Measurements from ENCODE around the gene FBXW2.
"Not testable (repeated sequence)": the region's sequence is repeated elsewhere in the genome, so short reads cannot be mapped to it uniquely, and the experiment has no call there.

Gene FBXW2, protein sequence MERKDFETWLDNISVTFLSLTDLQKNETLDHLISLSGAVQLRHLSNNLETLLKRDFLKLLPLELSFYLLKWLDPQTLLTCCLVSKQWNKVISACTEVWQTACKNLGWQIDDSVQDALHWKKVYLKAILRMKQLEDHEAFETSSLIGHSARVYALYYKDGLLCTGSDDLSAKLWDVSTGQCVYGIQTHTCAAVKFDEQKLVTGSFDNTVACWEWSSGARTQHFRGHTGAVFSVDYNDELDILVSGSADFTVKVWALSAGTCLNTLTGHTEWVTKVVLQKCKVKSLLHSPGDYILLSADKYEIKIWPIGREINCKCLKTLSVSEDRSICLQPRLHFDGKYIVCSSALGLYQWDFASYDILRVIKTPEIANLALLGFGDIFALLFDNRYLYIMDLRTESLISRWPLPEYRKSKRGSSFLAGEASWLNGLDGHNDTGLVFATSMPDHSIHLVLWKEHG

DNA sequence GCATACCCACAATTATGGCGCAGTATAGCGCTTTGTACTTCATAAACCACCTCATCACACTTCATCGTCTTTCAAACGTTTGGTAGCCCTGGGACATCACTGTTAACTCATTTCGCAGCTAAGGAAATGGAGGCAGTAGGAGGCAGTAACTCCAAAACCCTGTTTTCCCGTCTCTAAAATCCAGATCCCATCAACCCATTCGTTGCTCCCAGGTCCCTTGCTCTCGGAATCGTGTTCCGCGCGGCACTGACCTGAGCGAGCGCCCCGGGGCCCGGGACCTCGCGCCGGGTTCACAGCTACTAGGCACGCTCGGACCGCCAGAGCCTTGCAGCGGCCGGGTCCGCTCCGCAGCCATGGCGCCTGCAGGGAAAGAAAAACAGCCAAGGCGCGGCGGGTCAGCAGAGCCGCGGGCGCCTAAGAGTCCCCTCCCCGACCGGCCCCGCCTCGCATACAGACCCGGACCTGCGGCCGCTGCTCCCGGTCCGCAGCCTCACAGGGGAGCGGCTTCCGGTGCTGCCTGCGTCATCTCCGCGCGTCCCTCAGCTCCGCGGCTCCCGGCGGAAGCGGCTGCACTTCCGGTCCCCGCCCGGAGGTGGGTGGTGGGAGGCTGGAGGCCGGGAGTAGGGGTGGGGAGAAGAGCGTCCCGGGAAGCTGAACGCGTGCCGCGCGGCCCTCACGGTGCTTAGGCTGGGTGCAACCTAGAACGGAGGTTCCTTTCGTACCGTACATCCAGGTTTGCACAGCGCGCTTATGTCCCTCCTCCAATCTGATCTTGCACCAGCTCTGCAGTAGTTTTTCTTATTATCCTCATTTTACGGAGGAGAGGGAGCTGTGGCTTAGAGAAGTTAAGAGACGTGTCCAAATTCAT is at the start of gene FBXW2:
TSS of gene FBXW2 (minus strand) at position 519 of the 868 bp plus-strand sequence. CDS start 5,158 bp downstream, outside the sequence.
- DNase-seq (ENCODE audit: low read depth in 1 of 2, low spot score in 1 of 2): peak; percentile 75 to 88

DNA sequence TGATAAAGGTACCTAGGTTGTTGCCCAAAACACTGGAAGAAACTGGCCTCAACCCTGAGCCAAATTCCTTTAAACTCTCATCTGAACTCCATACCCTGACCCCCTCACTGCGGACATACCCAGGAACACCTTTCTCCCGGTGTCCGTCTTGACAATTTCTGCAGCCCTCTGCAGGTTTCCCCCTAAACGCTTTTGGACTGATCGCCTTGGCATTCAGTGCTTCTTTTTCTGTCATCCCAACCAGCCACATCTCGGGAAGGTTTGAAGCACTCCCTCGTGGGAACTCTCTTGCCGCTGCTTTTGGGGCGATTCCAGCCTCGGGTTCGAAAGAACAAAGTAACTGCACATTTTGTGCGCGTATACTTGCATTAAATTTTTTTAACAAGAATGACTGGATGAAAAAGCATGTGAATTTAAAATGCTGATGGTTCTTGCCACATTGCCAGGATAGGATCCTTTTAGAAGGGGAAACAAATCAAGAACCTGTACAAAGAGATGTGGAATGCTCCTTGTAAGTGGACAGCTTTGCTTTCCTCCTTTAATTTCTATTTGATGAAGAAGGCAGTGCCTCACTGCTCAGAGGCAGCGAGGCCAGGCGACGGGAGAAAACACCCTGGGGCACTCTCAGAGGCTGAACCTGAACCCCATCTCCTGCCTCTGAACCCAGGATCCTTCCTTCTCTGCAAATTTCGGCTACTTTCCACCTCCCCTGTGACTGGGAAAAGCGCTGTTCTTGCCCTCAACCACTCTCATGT is 48.9 kb upstream of the FBXW2 start:
- no peak for DNase-seq (ENCODE audit: low read depth in 1 of 2, low spot score in 1 of 2)

DNA sequence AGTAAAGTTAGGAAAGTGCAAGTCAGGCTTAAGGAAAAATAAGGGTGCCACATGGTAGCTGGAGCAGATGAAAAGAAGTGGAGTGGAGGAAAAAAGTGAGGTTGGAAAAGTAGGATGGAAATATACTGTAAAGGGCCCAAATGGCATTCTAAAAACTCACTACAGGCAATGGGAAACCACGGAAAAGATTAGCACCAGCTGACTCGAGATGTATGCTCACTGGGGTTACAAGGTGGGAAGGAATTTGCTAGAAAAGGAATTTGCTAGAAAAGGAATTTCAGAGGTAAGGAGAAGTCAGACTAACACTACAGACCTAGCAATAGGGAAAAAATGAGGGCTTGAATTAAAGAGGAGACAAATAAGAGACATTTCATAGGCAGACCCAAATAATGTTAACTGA is 45.9 kb upstream of the FBXW2 start:
- no peak for DNase-seq (ENCODE audit: low read depth in 1 of 2, low spot score in 1 of 2)

DNA sequence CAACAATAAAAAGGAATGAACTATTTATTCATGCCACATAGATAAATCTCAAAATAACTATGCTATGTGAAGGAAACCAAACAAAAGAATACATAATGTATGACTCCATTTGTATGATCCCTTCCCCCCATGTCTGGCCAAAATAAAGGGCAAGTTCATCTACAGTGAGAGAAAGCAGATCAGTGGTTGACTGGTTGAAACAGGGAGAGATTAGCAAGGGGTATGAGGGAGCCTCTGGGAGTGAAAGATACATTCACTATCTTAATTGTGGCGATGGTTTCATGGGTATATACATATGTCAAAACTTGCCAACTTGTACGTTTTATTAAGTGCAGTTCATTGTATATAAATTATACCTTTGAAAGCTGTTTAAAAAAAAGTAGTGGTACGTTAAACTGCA is 44.7 kb upstream of the FBXW2 start:
- no peak for DNase-seq (ENCODE audit: low read depth in 1 of 2, low spot score in 1 of 2)

DNA sequence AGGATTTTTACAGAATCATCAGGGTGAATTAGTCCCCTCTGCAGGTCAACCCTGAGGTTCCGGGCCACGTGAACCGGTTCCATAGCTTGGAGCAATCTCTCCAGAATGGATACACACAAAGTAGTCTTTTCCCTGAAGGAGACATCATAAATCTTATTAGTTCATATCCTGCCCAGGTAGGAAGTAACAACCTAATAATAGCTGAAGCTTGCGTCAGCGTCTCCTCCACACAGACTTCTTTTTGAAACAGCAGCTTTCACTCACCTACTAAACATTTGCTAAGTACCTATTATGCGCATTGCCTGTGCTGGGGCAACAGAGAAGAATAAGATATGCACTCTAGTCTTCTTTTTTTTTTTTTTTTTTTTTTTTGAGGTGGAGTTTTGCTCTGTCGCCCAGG is 40.1 kb upstream of the FBXW2 start:
- DNase-seq (ENCODE audit: low read depth in 1 of 2, low spot score in 1 of 2): no peak

DNA sequence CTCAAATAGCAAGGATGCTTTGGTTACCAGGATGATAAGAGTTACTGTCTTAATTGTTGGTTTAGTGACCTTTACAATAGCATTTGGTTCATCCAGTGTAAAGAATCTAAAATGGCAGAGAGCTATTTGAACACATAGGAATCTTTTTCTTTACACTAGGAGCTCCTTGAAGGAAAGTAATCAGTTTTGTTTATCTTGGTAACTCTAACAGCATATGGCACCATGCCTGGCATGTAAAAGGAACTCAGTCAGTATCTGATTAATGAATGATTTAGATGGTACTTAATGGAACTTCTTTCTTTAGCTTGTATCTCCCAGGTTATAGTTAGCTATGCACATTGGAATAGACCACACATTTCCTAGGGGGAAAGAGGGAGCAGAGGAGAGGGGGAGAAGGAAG is 39.6 kb upstream of the FBXW2 start:
- no peak for DNase-seq (ENCODE audit: low read depth in 1 of 2, low spot score in 1 of 2)

DNA sequence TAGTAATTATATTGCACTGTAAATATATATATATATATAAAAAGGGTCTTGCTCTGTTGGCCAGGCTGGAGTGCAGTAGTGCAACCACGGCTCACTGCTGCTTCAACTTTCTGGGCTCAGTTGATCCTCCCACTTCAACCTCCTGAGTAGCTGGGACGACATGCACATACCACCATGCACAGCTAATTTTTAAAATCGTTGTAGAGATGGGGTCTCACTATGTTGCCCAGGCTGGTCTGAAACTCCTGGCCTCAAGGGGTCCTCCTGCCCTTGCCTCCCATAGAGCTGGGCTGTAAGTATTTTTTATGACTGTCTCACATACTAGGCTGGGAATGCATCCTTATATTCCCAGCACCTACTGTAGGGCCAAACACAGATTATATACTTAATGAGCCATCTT is 37.6 kb upstream of the FBXW2 start:
- no peak for DNase-seq (ENCODE audit: low read depth in 1 of 2, low spot score in 1 of 2)

DNA sequence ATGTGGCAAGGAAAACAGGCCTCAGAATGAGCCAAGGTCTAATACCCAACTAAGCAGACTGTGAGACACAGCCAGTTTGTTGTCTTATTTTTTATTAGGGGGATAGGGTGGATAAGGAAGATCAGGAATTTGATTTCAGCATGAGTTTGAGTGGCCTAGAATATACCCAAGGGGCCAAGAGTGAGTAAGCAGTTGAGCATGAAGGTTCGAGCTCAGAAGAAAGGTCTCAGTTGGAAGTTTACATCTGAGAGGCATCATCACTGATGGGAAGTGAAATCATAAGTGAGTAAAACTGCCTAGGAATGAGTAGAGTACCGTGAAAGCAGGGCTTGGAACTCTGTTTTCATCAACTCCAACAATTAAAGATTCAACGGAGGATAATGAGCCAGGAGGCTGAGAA is 36.9 kb upstream of the FBXW2 start:
- no peak for DNase-seq (ENCODE audit: low read depth in 1 of 2, low spot score in 1 of 2)

DNA sequence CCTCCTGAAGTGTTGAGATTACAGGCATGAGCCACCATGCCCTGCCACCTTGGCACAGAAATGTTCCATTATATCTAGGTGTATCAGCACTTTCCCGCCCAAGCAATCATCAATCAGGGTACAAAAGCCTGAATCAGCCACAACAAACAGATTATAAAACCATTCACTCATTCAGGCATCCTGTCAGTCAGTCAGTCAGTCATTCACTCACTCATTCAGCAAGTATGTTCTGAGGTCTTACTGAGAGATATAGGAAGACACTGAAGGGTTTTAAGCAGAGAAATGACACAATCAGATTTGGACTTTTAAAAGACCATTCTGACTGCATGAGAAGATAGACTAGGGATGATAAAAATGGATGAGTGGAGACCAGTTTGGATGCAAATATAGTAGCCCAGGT is 36.4 kb upstream of the FBXW2 start:
- no peak for DNase-seq (ENCODE audit: low read depth in 1 of 2, low spot score in 1 of 2)

DNA sequence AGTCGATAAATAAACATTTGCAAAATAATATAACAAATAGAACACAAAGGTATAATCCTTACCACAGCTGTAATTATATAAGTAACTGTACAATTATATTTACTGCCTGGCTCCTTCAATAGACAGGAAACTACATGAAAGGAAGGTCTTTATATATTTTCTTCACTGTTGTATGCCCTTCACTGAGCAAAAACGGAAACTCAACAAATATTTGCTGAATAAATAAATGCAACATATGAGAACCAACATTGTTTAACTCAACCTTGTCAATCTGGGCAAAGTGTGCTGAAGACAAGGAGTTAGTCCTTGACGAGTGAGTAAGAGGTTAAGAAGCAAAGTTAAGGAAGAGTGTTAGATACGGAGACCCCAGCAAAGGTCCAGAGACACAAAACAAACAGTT is 26.9 kb upstream of the FBXW2 start:
- no peak for DNase-seq (ENCODE audit: low read depth in 1 of 2, low spot score in 1 of 2)

DNA sequence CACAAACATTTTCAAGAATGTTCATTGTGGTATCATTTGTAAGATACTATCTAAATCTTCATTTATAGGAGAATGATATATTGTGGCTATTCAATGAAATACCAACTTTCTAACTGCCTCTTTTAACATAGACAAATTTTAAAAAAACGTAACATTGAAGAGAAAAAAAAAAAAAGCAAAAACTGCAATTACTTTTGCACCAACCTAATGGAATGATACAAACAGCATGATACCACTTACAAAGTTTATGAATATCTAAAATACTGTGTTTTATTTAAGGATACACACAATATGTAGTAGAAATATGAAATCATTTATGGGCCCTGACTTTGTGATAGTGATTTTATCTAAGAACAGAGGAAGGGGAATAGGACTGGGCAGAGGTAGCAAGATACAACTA is 25.4 kb upstream of the FBXW2 start:
- no peak for DNase-seq (ENCODE audit: low read depth in 1 of 2, low spot score in 1 of 2)

DNA sequence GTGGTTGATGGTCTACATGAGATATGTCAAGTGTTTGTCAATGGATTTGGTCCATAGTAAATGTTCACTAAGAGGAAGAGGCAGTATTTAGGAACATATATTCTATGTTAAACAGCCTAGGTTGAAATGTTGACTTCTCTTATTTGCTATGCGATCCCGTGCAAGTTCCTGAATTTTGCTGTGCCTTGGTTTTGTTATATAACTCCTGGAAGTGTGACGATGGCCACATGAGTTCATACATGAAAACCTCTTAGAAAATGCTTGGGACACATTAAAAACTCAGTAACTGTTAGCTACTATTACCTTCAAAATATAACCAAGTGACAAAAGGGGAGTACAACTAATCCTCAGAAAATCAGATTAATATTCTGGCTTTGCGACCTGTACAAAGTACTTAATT is 21.9 kb upstream of the FBXW2 start:
- DNase-seq (ENCODE audit: low read depth in 1 of 2, low spot score in 1 of 2): no peak

DNA sequence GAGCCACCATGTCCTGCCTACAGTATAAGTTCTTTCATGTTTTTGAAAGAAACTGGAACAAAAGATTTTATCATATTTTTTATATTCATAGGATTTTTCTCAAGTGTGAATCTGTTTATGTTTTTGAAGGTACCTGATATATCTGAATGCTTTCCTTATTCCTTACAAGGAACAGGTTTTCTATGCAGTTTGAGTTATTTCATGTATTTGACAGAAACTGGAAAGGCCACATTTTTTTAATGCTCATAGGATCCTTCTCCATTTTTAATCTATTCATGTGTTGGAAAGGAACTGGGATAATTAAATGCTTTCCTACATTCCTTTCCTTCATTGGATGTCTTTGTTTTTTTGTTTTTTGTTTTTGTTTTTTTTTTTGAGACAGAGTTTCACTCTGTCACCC is 15.7 kb upstream of the FBXW2 start:
- no peak for DNase-seq (ENCODE audit: low read depth in 1 of 2, low spot score in 1 of 2)

DNA sequence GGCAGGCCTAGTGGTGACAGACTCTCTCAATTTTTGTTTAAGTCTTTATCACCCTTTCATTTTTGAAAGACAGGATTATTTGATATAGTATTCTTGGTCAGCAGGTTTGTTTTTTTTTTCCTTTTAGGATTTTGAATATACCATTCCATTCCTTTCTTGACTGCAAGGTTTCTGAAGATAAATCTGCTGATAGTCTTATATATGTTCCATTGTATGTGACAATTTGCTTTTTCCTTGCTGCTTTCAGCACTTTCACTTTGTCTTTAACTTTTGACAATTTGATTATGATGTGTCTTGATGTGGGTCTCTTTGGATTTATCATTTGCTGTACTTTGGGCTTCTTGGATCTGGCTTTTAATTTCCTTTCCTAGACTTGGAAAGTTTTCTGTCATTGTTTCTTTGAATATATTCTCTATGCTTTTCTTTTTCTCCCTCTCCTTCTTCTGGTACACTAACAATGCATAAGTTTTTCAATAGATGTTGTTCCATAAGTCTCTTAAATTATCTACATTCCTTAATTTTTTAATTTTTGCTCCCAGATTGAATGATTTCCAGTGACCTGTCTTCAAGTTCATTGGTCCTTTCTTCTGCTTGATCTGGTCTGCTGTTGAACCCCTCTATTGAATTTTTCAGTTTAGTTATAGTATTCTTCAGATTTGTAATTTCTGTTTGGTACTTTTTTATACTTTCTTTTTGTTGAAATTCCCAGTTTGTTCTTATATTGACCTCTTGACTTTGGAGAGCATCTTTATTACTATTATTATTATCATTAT is 14.6 kb upstream of the FBXW2 start:
- DNase-seq (ENCODE audit: low read depth in 1 of 2, low spot score in 1 of 2): no peak

DNA sequence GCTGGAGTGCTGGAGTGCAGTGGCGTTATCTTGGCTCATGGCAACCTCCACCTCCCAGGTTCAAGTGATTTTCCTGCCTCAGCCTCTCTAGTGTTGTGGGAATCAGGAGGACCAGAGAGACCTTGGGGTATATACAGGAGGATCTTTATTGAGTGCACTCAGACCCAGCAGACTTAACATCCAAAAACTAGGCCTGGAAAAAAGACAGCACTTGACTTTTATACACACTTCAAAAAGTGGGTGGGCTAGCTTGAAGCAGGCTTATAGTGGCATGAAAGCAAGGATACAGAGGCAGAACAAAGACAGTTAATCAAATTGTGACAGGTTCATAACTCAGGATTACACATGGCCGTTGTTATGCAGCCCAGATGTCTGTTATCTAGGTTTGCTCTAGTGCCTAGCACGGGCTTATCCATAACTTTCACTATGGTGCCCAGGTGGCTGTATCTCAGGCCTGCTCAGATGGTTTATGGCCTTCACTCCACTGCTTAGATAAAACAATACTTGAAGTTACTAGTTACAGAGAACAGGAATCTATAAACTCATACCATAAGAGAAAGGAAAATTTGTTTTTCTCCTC is 11.7 kb upstream of the FBXW2 start:
- DNase-seq (ENCODE audit: low read depth in 1 of 2, low spot score in 1 of 2): not testable (repeated sequence)

DNA sequence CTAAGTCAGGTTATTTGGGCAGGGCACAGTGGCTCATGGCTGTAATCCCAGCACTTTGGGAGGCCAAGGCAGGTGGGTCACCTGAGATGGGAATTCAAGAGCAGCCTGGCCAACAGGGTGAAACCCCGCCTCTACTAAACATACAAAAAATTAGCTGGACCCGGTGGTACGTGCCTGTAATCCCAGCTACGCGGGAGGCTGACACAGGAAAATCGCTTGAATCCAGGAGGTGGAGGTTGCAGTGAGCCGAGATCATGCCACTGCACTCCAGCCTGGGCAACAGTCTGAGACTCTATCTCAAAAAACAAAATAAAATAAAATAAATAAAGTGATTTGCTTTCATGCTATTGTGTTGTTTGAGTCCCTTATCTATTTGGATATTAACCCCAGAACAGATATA is 8.2 kb upstream of the FBXW2 start:
- no peak for DNase-seq (ENCODE audit: low read depth in 1 of 2, low spot score in 1 of 2)

DNA sequence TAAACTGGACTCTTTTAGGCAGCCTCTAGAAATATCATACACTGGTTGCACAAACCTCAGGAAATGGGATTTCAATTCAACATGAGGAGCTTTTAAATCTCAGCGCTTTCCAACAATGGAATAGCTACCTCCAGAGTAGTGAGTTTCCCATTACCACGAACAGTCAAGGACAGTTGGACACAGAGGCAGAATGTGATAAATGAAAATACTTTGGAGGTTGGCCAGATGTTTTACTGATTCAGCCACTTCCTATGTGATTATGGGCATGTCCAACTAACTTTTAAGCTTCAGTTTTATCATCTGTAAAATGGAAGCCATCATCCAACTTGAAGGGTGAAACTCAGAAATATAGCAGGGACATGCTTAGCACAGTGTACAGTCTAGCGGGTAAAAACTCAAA is 2.1 kb downstream of the FBXW2 start:
- DNase-seq (ENCODE audit: low read depth in 1 of 2, low spot score in 1 of 2): no peak

DNA sequence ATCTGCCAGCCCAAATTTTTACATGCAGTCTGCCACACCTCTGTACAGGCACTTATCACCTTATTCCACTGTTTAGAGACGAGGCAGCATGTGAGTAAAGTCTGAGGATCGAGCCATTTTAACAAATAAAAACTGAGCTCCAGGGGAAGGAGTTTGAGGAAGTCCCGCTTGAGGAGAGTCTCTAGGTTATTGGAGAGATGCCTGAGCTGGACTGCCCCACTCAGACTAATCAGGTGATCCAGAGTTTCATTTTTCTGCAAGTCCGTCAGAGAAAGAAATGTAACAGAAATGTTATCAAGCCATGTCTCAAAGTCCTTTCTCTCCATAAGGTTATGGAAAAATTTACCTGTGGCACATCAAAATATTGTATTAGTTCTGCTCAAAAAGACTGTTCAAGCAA is 5.3 kb downstream of the FBXW2 start:
- no peak for DNase-seq (ENCODE audit: low read depth in 1 of 2, low spot score in 1 of 2)

DNA sequence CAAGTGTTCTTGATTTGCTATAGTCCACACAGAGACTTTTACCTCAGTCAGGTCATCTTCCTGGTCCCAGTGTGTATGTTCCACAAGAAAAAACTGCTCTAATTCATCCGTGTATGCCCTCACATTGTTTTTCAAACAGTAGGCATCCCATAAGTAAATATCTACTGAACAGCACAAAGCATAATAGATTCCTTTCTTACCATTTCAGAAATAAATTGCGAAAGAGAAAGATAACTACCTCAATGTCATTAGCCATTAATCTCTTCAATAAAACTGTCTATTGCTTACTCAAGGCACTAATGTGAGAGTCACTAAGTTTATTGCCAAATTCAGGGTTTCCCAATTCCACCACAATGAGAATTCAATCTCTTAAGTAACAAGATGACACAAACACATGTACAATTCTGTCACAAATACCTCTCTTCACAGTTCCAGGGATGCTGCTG is 9.6 kb downstream of the FBXW2 start:
- DNase-seq (ENCODE audit: low read depth in 1 of 2, low spot score in 1 of 2): no peak

DNA sequence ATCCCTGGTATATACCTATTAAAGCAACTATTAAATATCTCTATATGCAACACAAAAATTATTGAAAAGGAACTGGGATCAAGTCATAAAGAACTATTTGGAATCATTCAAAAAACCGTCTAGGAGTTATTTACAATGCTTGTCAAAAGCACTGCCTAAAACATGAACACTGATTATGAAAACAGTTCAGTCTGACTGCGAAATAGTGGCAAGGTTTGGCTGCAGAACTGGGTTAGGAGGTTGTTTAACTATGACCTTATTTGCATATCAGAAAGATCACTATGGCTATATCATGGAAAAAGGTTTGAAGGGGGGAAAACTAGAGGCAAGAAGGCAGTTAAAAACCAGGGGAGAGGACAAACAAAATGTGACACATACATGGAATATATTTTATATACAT is 12.0 kb downstream of the FBXW2 start:
- no peak for DNase-seq (ENCODE audit: low read depth in 1 of 2, low spot score in 1 of 2)

Measured in activated CD4-positive, alpha-beta T cell treated with anti-CD3 and anti-CD28 coated beads, Interleukin-2, amount 50 U/mL, for 24 hours (primary cell).